ENCODE results near the gene PLA2G3. TPM values are rescaled to one million over a fixed set of nuclear protein-coding genes. Genes with fewer than 3 reads are reported as not detected.
A peak's percentile ranks its signal among the peaks of the same experiment; 100 is the strongest.

Gene PLA2G3
- total and polyA plus RNA-seq, 2 experiments from 2014 or later = 18.0 to 34.5 TPM

DNA sequence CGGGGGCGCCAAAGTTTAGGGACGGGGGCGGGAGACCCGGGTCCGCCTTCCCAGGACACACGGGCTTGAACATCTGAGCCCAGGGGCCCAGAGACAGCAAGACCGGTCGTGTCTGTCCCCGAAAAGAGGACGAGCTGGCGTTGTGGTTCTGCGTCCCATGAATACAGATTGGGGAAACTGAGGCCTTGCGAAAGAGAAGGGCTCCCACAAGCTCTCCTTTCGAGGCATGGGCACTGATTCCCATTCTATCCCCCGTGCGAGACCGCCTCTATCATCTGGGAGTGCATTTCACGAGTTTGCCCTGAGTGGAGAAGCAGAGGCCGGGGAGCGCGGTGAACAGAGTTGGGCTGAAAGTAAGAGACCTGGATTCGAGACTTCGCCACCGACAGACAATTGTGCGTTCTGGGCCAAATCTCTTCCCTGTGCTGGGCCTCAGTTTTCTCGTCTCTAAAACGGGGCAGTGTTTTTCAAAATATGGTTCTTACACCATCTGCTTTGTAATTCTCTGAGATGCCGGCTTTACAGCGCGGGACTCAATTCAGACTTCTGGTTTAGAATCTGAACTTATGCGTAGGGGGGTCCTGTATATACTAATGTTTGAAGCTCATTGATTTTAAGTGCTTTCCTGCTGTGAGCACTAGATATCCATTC, 20.1 kb upstream of the PLA2G3 start:
- H3K9me2 ChIP-seq (ENCODE audit: insufficient read depth) = peaks cover 4% of the 10 kb centered on the region; the same call in 1 of the 2 replicates
- H3K27ac ChIP-seq (ENCODE audit: low read depth) = no peak overlapping the region

More for the DNA sequence above, 20.1 kb upstream of the PLA2G3 start:
- H3K27ac Mint-ChIP-seq = peak overlapping the region; percentile 80
- TF ChIP-seq STAT1 (IDR thresholded peaks at IDR 0.05; ENCODE audit: unreplicated experiment) = no peak
- no peak for TF ChIP-seq CREB1 (CRISPR knock-in tag; IDR thresholded peaks at IDR 0.05; ENCODE audit: low read depth)
- no peak for TF ChIP-seq EZH2phosphoT487 (IDR thresholded peaks at IDR 0.05; ENCODE audit: unreplicated experiment)
- TF ChIP-seq, protein P1, sequence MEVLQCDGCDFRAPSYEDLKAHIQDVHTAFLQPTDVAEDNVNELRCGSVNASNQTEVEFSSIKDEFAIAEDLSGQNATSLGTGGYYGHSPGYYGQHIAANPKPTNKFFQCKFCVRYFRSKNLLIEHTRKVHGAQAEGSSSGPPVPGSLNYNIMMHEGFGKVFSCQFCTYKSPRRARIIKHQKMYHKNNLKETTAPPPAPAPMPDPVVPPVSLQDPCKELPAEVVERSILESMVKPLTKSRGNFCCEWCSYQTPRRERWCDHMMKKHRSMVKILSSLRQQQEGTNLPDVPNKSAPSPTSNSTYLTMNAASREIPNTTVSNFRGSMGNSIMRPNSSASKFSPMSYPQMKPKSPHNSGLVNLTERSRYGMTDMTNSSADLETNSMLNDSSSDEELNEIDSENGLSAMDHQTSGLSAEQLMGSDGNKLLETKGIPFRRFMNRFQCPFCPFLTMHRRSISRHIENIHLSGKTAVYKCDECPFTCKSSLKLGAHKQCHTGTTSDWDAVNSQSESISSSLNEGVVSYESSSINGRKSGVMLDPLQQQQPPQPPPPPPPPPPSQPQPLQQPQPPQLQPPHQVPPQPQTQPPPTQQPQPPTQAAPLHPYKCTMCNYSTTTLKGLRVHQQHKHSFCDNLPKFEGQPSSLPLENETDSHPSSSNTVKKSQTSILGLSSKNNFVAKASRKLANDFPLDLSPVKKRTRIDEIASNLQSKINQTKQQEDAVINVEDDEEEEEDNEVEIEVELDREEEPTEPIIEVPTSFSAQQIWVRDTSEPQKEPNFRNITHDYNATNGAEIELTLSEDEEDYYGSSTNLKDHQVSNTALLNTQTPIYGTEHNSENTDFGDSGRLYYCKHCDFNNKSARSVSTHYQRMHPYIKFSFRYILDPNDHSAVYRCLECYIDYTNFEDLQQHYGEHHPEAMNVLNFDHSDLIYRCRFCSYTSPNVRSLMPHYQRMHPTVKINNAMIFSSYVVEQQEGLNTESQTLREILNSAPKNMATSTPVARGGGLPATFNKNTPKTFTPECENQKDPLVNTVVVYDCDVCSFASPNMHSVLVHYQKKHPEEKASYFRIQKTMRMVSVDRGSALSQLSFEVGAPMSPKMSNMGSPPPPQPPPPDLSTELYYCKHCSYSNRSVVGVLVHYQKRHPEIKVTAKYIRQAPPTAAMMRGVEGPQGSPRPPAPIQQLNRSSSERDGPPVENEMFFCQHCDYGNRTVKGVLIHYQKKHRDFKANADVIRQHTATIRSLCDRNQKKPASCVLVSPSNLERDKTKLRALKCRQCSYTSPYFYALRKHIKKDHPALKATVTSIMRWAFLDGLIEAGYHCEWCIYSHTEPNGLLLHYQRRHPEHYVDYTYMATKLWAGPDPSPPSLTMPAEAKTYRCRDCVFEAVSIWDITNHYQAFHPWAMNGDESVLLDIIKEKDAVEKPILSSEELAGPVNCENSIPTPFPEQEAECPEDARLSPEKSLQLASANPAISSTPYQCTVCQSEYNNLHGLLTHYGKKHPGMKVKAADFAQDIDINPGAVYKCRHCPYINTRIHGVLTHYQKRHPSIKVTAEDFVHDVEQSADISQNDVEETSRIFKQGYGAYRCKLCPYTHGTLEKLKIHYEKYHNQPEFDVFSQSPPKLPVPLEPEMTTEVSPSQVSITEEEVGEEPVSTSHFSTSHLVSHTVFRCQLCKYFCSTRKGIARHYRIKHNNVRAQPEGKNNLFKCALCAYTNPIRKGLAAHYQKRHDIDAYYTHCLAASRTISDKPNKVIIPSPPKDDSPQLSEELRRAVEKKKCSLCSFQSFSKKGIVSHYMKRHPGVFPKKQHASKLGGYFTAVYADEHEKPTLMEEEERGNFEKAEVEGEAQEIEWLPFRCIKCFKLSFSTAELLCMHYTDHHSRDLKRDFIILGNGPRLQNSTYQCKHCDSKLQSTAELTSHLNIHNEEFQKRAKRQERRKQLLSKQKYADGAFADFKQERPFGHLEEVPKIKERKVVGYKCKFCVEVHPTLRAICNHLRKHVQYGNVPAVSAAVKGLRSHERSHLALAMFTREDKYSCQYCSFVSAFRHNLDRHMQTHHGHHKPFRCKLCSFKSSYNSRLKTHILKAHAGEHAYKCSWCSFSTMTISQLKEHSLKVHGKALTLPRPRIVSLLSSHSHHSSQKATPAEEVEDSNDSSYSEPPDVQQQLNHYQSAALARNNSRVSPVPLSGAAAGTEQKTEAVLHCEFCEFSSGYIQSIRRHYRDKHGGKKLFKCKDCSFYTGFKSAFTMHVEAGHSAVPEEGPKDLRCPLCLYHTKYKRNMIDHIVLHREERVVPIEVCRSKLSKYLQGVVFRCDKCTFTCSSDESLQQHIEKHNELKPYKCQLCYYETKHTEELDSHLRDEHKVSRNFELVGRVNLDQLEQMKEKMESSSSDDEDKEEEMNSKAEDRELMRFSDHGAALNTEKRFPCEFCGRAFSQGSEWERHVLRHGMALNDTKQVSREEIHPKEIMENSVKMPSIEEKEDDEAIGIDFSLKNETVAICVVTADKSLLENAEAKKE (CRISPR knock-in tag; IDR thresholded peaks at IDR 0.05) = no peak
- no peak for TF ChIP-seq POLR2AphosphoS5 (IDR thresholded peaks at IDR 0.05; ENCODE audit: low read depth)
- no peak for TF ChIP-seq JUNB (IDR thresholded peaks at IDR 0.05; ENCODE audit: unreplicated experiment)
- no peak for TF ChIP-seq ZNF114 (CRISPR knock-in tag; IDR thresholded peaks at IDR 0.05)
- TF ChIP-seq, protein P2, sequence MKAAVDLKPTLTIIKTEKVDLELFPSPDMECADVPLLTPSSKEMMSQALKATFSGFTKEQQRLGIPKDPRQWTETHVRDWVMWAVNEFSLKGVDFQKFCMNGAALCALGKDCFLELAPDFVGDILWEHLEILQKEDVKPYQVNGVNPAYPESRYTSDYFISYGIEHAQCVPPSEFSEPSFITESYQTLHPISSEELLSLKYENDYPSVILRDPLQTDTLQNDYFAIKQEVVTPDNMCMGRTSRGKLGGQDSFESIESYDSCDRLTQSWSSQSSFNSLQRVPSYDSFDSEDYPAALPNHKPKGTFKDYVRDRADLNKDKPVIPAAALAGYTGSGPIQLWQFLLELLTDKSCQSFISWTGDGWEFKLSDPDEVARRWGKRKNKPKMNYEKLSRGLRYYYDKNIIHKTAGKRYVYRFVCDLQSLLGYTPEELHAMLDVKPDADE (IDR thresholded peaks at IDR 0.05) = no peak
- TF ChIP-seq, protein P3, sequence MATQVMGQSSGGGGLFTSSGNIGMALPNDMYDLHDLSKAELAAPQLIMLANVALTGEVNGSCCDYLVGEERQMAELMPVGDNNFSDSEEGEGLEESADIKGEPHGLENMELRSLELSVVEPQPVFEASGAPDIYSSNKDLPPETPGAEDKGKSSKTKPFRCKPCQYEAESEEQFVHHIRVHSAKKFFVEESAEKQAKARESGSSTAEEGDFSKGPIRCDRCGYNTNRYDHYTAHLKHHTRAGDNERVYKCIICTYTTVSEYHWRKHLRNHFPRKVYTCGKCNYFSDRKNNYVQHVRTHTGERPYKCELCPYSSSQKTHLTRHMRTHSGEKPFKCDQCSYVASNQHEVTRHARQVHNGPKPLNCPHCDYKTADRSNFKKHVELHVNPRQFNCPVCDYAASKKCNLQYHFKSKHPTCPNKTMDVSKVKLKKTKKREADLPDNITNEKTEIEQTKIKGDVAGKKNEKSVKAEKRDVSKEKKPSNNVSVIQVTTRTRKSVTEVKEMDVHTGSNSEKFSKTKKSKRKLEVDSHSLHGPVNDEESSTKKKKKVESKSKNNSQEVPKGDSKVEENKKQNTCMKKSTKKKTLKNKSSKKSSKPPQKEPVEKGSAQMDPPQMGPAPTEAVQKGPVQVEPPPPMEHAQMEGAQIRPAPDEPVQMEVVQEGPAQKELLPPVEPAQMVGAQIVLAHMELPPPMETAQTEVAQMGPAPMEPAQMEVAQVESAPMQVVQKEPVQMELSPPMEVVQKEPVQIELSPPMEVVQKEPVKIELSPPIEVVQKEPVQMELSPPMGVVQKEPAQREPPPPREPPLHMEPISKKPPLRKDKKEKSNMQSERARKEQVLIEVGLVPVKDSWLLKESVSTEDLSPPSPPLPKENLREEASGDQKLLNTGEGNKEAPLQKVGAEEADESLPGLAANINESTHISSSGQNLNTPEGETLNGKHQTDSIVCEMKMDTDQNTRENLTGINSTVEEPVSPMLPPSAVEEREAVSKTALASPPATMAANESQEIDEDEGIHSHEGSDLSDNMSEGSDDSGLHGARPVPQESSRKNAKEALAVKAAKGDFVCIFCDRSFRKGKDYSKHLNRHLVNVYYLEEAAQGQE (IDR thresholded peaks at IDR 0.05; ENCODE audit: unreplicated experiment) = no peak
- TF ChIP-seq ZNF331 (CRISPR knock-in tag; IDR thresholded peaks at IDR 0.05; ENCODE audit: low read depth) = no peak
- TF ChIP-seq NANOG (IDR thresholded peaks at IDR 0.05; ENCODE audit: borderline replicate concordance) = no peak
- no peak for TF ChIP-seq EZH2 (IDR thresholded peaks at IDR 0.05; ENCODE audit: low read depth, unreplicated experiment)
- TF ChIP-seq, protein P4, sequence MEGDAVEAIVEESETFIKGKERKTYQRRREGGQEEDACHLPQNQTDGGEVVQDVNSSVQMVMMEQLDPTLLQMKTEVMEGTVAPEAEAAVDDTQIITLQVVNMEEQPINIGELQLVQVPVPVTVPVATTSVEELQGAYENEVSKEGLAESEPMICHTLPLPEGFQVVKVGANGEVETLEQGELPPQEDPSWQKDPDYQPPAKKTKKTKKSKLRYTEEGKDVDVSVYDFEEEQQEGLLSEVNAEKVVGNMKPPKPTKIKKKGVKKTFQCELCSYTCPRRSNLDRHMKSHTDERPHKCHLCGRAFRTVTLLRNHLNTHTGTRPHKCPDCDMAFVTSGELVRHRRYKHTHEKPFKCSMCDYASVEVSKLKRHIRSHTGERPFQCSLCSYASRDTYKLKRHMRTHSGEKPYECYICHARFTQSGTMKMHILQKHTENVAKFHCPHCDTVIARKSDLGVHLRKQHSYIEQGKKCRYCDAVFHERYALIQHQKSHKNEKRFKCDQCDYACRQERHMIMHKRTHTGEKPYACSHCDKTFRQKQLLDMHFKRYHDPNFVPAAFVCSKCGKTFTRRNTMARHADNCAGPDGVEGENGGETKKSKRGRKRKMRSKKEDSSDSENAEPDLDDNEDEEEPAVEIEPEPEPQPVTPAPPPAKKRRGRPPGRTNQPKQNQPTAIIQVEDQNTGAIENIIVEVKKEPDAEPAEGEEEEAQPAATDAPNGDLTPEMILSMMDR (conservative IDR thresholded peaks at IDR 0.05; ENCODE audit: low read depth in 2 of 2) = no peak
- H3K4me2 ChIP-seq = peak overlapping the region; percentile 89
- ATAC-seq (peak; percentile 56), DNase-seq (ENCODE audit: low spot score) (no peak)
- H2AFZ ChIP-seq = peak overlapping the region; percentile 94
- H3K27me3 ChIP-seq (ENCODE audit: insufficient read depth) = peaks cover 27% of the 10 kb centered on the region
- H3K79me2 ChIP-seq (replicated peaks; ENCODE audit: insufficient read depth) = peaks cover 33% of the 10 kb centered on the region
- no peaks in the 10 kb centered on the region for H3K36me3 ChIP-seq (ENCODE audit: insufficient read depth)
- peaks cover 3% of the 10 kb centered on the region; the same call in 1 of the 2 replicates for H4K20me1 ChIP-seq (replicated peaks; ENCODE audit: insufficient read depth)
- peaks cover 8% of the 10 kb centered on the region for H3K4me1 Mint-ChIP-seq
- peaks cover 5% of the 10 kb centered on the region; the same call in 1 of the 2 replicates for H3K4me1 ChIP-seq (ENCODE audit: insufficient read depth)
- H3K36me3 Mint-ChIP-seq (ENCODE audit: low read depth) = peaks cover 2% of the 10 kb centered on the region; the same call in 1 of the 3 replicates
- H3K27me3 Mint-ChIP-seq (ENCODE audit: insufficient read depth, low read depth, poor library complexity) = peaks cover 5% of the 10 kb centered on the region
- H3F3A ChIP-seq (replicated peaks; ENCODE audit: low read depth) = no peaks in the 10 kb centered on the region
- peak overlapping the region; percentile 80 for H3K4me3 Mint-ChIP-seq
- peak overlapping the region; percentile 86 for H3K4me3 ChIP-seq
- H3K9me3 Mint-ChIP-seq = peaks cover 3% of the 10 kb centered on the region; the same call in 1 of the 3 replicates

Data from GM23338 (cell line).